GM21447 (cell line): ENCODE measurements around the gene SNX19.
"Not testable (repeated sequence)": the region's sequence is repeated elsewhere in the genome, so short reads cannot be mapped to it uniquely, and the experiment has no call there.

Source experiments
- ATAC-seq: cut with Tn5 transposase; IDR thresholded peaks from one replicate; pipeline ENCODE4 v1.9.1; 2021; ENCODE audit not compliant: unreplicated experiment

The SNX19 gene

DNA sequence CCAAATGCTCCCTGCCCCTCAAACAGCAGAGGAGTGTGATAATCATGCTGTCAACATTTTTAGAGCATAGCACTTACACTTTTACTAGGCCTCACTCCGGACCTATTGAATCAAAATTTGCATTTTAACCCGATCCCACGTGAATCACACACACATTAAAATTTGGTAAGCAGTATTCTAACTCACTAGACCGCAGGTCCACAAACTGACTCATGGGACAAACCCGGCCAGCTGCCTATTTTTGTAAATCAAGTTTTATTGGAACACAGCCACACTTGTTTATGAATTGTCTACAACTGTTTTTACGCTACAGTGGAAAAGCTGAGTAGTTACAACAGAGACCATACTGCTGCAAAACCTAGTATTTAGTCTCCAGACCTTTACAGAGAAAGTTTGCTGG, 43.3 kb downstream of the SNX19 start:
- ATAC-seq: no peak

DNA sequence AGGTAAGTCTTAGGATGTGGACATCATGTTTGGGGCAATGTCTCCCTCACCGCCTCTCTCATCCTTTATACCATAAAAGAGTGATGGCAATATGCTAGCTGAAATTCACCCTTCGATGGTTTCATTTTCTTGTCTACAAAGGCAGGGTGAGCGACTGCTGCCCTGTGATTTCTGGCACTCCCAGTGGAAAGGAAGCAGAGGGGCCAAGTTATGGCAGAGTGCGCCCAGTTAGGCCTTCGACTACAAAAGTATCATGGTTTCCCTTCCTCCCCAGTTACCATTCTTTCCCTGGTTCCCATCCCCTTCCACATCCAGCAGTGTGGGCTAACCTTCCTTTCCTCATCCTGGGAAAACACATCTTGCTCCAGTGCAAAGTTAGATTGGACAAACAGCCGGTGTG, 43.8 kb downstream of the SNX19 start:
- ATAC-seq: no peak

DNA sequence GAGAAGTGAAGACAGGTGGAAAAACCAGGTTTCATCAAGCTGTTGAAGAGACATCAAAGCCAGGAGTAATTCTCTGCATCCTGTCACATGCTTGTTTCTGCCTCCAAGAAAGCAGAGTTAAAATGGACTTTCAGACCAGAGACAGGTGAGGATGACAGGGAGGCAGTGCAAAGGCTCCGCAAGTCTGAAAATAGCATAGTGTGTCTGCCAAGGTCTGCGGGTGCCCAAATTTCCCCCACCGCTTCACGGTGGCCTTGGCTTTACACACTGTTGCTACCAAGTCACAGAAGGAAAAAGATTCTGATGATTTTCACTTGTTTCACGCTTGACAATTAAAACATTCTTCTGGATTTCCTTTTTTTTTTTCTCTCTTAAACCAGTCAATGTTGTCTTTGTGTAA, 44.2 kb downstream of the SNX19 start:
- no peak for ATAC-seq

DNA sequence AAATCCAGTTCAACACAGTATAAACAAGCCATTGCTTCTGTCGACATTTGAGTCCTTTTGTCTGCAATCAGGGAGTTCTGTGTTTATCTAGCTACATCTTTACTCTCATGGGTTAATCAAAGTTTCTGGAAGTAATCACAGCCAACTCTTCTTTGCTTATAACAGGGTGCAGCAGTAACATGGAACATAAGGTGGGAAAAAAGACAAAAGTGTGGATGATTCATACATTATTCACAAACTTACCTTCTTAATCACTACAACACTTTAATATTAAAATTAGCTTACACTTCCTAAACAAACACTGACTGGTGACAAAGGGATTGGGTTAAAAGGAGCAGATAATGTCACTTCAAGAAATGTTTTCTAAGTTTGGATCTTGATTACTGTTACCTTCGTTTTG, 44.7 kb downstream of the SNX19 start:
- ATAC-seq: no peak

DNA sequence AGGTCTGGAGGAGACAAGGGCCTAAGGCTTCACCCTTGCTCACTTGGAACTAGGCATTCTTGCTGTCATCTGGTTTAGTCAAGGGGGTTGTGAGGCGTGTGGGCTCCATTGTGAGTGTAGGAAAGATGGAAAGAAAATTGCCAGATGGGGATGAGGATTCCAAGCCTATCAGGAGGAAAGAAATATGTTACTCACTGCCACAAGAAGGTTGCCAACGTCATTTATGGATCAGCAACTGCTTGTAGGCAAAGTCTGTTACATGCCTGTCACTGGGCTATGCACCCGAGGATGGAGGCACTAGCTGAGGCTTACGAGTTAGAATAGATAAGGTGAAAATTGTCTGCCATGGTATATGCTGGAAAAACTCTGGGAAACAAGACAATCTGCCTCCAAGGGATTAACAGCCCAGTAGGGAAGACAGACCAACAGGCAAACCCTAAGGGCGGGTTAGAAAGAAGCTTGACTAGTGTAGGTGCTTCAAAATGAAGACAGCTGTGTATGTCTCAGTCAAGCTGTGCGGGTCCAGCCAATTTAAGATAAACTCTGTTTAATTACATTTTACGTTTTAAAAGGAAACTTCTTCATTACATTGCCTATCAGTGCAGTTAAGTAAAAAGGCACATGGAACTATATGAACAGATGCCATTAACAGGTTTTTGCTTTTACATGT, 47.4 kb downstream of the SNX19 start:
- no peak for ATAC-seq

DNA sequence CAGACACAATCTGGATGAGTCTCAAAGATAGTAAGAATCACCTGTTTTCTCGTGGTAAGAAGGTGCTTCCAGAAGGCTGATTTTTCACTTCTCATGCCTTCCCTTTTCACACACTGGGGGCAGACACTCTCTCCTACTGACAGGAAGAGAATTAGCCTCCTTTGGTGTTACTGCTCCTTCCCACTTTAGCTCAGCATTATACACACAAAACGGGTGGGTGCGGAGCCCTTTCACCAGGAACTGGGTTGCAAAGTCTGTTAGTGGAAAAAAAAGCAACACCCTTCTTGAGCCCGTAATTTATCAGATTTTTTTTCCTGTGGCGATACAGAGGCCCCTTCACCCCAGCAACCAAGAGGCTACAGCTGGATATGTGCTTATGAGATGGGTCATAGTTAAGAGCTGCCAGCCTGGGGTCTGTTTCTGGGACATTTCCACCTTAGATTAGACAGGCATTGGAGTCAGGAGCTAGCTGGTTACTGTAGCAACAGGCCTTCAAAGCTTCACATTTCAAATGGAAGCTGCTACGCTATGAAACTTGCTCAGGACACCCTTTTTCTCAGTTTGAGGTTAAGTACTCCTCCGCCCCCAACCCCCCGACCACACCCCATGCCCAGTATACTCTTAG, 48.1 kb downstream of the SNX19 start:
- no peak for ATAC-seq

DNA sequence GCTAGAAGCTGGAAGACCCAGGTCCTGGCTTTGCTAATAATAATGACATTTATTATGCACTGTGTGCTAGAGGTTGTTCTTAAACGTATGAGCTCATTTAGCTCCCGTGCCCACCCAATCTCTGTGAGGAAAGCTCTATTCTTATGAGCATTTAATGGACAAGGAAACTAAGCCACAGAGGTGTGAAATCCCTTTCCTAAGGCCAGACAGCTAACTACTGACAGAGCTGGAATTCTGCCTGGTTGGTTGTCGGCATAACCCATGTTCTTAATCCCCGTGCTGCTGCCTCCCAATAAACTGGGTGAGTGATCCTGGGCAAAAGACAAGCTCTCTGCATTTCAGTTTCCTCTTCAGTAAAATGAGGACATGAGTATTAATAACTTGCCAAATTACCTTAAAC, 49.4 kb downstream of the SNX19 start:
- no peak for ATAC-seq

DNA sequence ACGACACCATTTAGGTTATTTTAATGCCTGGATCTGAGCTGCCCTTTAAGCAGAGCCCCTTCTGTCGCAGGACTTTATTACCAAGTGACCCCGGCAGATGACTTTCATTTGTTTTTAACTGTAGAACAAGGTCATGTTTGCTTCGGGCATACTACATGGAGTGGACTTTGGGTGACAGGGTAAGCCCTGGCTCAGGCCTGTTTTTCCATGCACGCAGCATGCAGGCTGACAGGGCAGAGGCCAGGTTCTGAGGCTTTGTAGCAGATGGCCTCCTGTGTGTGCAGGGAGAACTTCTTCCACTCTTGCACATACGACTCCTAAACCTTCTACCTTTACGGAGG, 50.5 kb downstream of the SNX19 start:
- no peak for ATAC-seq

DNA sequence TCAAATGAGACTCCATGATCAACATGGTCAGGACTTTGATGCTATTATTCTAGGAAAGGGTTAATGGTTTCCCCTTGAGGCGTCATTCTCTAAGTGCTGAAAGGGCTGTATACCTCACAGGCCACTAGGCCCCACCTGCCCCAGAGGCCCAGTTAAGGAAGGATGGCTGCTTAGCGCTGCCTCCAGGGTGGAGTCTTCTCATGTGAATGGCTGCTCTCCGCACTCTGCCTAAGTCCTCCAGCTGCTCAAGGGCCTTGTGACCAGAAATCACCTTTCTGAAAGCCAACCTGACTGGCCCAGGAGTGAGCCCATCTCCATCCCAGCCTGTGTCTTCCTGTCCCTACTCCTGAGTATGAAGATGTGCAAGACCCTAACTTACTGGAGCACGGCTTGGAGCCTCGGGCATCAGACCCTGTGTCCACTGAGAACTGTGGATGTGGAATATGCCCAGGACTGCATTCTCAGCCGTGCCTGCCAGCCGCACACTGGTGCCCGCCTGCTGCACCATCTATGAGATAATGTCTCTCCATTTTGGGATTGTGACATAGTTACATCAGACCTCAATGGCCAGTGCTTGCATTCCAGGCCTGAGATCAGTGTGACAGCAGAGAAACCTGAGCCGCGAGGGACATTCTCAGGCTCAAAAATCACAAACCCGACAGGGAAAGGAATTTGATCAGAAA, 51.0 kb downstream of the SNX19 start:
- ATAC-seq: no peak

DNA sequence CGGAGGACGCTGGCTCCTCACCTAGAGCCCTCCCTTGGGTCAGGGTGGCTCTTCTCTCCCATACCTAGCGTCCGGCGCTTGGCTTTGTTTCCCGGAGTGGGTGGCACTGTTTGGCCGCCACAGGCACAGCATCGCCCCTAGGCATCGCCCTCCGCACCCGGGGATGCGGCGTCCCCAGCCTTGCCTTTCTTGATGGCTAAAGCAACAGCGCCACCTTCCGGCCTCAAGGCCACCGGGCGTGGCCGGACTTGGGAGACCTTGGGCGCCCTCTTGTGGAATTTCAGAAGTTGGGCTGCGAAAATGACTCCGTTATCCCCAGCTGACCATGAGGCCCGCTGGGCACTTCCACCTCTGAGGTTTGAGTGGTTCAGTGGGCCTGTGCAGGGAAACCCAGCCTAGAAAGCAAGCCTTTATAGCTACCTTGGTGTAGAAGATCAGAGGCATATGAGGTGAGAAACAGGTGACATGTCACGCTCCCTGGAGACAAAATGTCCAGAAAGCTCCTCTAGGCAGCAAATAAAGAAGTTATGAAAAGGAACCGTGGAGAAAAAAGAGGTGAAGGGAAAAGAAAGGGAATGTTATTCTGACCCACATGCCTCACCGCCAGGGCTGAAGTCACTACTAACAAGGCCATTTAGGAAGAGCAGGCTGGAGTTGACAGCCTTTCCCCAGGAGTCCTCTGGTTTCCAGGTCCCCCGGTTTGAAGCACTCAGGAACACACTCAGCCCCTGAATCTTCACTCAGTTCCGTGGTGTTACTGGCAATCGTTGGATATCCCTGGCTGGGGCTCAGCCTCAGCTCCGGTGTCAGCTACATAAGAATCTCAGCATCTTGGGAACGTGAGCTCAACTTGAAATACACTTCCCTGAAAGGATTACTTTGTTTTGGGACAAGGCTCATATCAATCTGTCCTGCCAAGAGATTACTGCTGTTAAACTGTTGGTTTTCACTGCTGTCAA, 54.1 kb downstream of the SNX19 start:
- peak; percentile 90 for ATAC-seq

DNA sequence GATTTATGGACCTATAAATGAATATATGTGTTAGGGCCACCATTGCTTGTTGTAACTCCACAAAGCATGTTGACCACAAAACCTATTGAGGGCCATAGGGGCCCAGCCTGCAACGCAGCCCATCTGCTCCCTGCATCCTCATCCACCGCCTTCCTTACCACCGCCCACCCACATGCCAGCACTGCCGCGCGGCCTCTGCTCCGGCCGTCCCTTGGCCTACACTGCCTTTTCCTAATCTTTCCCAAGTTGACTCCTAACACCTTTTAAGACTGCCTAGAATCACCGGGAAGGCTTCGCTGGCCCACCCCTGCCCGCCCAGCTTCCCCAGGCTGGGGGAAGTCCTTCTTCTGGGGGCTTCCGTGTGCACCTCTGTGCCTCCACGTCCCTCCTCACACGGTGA, 55.0 kb downstream of the SNX19 start:
- ATAC-seq: no peak

DNA sequence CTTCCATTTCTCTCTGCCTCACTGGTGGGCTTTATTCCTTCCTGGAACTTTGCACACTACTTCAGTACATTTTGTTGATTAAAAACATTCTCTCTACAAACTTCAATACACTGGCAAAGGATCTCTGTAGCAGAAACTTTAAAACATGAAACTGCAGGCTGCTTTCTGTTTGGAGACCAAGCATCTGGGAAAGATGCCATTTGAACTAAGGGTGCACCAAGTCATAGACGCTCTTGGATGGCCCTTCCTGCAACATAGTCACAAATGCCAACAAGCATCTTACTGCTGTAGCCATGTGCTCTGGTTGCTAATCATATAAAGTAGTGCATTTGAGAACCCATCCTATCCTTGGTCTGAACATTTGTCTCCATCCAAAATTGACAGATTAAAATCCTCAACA, 56.4 kb downstream of the SNX19 start:
- ATAC-seq: no peak

DNA sequence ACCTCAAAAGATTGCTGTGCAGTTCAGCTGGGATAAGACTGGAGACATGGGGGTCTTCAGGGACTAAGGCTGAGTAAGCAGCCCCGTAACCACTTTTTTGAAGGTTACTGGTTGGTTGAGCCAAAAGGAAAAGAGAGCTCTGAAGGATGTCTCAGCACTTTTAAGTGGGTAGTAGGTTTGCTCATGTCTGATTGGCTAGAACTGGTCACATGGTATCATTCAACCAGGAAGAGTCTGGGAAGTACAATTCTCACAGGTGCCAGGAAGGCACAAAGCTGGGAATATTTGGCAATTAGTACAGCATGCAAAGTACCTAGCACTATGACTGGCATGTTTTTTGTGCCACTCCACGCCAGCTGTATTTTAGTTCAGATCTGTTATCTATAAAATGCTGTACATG, 58.1 kb downstream of the SNX19 start:
- no peak for ATAC-seq

DNA sequence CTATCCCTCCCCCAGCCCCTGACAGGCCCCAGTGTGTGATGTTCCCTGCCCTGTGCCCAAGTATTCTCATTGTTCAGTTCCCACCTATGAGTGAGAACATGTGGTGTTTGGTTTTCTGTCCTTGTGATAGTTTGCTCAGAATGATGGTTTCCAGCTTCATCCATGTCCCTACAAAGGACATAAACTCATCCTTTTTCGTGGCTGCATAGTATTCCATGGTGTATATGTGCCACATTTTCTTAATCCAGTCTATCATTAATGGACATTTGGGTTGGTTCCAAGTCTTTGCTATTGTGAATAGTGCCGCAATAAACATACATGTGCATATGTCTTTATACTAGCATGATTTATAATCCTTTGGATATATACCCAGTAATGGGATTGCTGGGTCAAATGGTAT, 60.6 kb downstream of the SNX19 start:
- ATAC-seq: not testable (repeated sequence)

DNA sequence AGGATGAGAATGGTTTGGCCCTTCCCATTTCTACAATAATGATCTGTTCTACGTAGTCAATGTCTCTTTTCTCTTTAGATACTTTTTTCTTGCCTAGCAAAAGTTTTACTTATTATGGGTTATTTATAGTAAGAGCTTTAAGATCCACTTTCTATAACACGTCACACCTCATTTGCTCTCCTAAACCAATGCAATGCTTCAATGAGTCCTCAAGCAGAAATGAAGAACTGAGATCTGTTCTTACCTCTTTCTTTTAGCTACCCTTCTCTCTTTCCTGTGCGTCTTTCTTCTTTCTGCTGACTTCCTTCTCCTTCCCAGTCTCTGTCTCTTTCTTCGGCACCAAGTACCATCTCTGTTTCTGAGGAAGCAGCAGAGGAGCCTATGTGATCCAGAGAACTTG, 61.8 kb downstream of the SNX19 start:
- peak; percentile 80 for ATAC-seq

DNA sequence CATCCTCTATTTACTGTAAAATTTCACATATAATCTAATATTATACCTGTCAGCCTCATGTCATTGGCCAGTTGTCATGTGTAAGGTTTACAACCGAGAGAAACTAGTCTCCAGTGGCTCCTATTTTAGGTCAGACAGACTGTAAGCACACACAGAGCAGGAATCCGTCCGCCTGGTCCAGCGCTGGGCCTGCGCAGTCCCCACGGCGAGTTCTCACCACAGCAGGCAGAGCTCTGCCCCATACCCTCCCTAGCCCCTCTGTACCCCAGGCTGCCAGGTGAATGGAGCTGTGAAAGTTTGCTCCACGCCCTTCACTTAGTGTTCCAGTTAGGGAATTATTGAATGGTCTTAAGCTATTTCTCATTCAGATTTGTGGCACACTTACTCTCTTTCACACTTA, 63.7 kb downstream of the SNX19 start:
- no peak for ATAC-seq

DNA sequence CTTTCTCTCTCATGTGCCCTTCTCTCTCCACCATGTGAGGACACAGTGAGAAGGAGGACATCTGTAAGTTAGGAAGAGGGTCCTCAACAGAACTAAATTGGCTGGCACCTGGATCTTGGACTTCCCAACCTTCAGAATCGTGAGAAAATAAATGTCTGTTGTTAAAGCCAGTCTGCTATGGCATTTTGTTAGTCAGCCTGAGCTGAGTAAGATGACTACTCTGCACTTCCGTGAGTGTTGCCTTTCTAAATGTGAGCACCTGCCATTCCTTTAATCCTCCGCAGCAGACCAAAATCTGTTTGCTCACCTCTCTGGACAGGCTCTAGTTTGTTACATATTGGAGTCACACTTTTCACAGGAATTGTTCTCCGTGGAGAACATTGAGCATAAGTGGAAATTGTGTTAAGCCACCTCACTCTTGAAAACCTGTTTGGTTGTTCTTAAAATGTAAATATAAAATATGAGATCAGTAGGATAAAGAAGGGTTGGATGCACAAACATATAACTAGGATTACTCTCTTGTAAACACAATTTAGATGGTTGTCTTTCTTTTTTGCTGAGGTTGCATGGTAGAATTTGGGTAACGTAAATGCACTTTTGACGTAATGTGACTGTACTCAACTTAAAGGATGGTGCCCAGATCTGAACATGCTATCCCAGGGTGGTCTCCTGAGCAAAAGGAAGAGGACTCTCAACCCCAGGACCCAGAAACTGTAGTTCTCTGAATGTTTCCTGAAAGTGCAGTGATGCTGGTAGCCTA, 65.9 kb downstream of the SNX19 start:
- ATAC-seq: no peak

DNA sequence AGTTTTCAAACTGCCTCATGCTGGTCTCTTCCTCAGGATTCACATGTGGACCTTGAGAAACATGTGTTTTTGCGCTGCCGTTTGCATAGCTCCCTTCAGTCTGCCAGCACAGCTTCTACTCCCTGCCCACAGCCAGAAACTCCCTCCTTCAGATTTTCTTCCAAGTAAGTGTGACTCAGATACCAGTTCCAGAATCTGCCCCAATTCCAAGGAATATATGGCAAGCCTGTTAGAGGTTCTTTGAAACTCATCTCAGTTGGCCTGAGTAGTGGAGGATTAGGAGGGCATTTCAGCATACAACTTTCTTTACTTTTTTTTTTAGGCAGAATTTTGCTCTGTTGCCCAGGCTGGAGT, 67.1 kb downstream of the SNX19 start:
- no peak for ATAC-seq

DNA sequence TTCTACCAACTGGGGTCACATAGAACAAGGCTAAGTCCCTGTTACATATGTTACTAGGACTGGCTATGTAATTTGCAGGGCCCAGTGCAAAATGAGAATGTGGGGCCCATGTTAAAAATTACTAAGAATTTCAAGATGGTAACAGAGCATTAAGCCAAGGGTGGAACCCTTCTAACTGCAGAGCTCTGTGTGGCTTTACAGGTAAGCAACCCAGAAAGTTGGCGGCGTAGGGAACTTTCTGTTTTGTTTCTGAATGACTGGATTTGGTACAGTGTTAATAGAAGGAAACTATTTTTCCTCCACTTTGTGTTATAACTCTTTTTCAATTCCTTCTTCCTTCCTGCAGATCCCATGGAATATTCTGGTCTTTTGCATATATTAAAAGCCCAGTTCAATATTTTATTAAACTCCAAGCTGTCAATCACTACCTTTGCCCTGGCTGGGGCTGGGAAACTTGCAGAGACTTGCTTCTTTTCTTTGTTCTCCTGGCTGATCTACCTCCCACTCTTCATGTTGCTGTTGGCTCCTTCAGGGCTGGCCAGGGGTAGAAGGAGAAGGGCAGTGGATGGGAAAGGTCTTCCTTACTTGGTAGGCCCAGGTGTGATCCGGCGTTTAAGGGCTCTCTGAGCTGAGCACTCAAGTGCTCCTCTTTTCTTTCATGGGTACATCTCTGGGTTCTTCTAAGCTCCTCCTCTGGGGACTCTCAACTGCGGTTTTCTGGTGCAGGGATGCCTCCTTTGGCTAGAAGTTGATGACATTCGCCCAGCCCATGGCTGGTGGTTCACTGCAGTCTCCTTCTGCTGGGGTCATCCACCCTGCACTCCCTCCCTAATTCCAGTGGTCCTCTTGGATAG, 67.7 kb downstream of the SNX19 start:
- ATAC-seq: no peak

DNA sequence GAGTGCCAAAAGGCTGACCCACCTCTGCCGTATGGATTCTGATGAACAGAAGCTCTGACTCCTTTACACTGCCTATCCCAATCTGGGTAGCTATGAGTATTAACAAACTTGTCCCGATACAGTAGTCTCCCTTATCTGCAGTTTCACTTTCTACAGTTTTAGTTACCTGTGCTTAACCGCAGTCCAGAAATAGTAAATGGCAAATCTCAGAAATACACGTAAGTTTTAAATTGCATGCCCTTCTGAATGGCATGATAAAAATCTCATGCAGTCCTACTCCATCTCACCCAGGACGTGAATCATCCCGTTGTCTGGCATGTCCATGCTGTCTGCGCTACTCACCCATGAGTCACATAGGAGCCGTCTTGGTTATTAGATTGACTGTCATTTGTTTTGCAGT, 68.8 kb downstream of the SNX19 start:
- no peak for ATAC-seq
